HG03135 (cell line): ENCODE data around the gene TRIM6.
"Not testable (repeated sequence)": the region's sequence is repeated elsewhere in the genome, so short reads cannot be mapped to it uniquely, and the experiment has no call there.

ENCODE experiments used
- ATAC-seq: cut with Tn5 transposase; IDR thresholded peaks from one replicate; pipeline ENCODE4 v1.9.1; 2021; ENCODE audit warnings: mild to moderate bottlenecking, moderate library complexity; ENCODE audit not compliant: unreplicated experiment

The TRIM6 gene, protein sequence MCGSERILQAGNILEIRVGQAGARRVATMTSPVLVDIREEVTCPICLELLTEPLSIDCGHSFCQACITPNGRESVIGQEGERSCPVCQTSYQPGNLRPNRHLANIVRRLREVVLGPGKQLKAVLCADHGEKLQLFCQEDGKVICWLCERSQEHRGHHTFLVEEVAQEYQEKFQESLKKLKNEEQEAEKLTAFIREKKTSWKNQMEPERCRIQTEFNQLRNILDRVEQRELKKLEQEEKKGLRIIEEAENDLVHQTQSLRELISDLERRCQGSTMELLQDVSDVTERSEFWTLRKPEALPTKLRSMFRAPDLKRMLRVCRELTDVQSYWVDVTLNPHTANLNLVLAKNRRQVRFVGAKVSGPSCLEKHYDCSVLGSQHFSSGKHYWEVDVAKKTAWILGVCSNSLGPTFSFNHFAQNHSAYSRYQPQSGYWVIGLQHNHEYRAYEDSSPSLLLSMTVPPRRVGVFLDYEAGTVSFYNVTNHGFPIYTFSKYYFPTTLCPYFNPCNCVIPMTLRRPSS

DNA sequence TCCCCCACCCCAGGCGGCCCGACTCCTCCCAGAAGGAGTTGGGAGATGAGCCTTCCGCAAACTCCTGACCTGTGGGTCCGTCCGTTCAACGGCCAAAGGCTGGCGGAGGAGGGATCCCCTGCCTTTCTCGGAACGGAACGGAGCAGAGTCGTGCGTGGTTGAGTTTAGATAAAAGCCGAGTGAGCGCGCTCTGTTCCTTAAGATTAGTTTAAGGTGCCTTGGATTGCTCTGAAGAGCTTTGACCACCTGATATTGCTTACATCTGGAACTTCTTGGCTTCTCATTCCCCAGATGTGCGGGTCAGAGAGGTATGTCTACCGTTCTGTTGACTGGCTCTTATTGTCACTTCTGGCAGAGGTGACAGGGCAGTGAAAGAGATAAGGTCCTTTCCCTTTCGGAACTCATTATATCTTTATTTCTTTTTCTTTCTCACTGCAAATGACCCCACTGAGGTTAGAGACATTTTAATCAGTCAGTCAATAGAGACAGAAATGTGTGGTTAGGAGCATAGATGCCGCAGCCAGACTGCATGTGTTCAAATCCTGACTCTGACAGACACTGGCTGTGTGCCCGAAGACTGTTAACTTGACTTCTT lies at the start of gene TRIM6:
TSS of gene TRIM6 (plus strand) at position 31 of the 595 bp plus-strand sequence. CDS start at position 292, 261 bp downstream.
- ATAC-seq: peak; percentile 48

DNA sequence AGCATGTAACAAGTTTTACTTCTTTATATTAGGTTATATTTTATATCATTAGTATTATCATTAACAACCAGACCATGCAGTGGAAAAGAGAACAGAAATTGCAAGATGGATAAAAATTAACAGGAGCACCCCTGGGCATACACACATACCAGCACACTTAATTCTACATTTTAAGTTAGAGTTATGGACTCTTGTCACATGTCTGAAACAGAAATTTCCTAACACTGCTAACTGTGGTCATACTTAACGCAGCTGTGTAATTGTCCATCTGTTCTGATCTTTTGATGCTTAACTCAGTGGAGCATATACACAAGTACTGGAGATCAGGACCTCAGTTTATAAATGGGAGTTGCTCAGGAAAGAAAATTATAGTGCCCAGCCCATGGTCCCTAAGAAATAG lies 48.5 kb upstream of the TRIM6 start:
- ATAC-seq: peak; percentile 63

DNA sequence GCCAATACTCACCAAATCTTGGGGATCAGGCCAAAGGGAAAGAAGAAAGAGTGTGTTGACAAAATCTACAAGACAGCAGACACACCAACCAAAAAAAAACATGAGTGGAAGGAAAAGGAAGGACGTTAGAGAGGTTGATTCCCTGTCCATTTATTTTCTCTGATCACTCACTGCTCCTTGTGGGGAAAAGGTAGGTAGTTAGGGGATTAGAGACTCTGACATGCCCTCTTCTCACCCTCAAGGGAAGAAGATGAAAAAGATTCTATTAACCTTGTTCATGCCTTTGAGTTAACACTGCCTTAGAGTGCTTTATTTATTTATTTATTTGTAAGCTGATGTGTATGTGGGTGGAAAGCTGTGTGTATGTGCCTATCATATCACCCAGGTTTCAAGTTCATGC lies 48.0 kb upstream of the TRIM6 start, which contains the start of gene OR52H1:
TSS of gene OR52H1 (minus strand) at position 101 of the 400 bp plus-strand sequence. CDS start 3,035 bp downstream, outside the sequence.
- no peak for ATAC-seq

DNA sequence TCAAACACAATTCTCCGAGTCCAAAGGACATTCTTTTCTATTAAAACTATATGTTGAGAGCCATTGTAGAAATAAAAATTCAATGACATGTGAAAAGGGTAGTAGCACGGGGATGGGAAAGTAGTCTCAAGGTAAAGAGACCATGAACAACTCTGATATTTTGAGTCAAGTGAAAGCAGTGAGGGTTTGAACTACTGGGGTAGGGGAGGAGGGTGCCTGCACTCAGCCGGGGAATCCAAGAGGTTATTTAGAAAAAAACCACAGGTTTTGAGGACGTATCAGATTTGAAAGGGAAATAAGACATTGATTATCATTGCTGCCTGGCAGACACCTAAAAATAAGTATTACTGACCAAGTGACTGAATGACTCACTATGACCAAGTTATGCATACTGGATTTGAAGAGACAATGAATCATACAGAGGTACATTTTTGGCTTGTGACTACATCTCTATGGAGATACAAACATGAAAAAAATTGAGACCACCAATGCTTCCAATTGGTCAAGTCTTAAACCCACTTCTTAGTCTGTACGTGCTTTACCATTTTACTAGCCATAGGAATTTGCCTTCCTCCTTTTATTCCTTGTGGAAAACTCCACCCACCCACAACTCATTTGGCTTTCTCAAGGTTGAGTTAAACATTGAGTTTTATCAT lies 45.9 kb upstream of the TRIM6 start:
- peak; percentile 57 for ATAC-seq

DNA sequence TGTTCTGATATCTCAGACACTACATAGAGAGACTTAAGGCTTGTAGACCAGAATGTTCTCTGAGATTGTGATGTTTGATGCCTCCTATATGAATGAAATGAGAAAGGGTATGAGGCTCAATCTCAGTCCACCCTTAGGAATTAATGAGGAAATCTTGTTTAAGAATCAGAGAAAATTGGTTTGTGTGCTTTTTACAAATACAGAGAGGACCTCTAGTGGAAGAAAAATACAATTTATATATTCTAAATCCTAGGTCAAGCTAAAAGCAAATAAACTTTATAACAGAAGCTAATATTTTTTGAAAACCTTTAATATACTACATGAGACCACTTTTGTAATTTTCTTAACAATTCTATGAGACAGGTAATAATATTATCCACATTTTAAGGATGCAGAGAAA lies 43.1 kb upstream of the TRIM6 start:
- ATAC-seq: no peak

DNA sequence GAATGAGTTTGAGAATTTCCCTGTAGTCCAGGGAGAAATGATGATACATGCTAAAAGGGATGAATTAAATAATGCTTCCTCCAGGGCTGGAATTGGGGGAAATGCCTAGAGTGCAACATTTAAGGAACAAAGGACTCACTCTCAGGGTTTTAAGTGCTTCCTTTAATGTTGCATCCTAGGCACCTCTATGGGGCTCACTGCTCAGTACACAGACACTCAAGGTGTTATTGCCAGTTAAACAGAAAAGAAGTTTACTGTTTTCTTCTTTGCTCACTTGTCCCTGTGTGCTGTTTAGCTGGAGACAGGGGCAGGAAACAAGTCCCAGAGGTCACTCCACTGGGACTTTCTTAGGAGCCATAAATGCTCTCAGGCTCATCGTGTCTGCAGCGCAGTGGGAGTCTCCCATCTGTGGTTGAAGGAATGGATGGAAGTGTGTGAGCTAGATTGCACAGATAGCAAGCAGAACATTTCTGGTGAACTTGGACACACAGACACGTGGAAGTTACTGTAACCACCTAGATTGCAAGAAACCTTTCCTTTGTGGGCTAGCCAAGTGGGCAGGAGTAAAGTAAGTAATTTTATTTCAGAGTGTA lies 39.7 kb upstream of the TRIM6 start:
- ATAC-seq: no peak

DNA sequence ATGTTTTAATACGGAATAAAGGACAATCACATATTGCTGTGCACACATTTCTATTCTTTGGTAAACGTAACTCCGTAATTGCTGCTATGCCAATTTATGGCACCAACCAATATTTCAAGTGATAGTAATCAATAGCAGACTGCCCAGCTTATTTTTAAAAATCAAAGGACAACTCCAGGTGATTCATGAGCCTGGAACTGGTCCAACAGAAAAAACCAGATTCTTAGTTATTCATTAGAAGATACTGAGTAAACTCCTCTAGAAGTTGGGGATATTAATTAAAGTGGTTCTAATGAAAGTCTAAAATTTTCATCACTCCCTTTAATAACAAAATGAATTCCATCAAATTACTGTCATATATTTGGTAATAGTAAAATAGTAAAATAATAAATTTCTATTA lies 38.7 kb upstream of the TRIM6 start:
- no peak for ATAC-seq

DNA sequence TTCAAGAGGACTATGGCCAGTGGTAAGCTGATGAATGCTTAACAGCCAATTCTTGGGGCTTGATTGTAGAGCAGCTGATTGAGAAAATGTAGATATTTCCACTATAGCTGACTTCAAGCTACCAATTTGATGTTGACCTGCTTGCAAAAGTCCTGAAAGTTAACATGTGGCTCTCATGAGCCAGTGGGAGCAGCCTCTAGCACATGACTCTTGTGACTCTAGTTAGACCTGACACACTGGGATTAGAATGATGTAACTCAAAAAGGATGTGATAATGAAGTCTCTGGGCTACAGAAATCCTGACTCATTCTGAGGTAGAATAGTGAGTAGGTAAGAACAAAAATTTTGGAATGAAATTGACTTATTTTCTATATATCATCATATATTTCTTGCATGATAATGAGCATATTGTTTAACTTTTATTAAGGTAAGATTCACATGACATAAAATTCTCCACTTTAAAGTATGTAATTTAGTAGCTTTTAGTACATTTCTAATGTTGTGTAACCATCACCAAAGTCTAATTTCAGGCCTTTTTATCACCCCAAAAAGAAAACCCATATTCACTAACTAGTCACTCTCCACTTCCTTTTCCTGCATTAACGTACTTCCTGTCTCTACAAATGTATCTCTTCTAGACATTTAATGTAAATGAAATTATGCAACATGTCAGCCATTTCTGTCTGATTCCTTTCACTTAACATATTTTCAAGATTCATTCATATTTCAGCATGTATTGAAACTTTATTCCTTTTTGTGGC lies 32.0 kb upstream of the TRIM6 start:
- ATAC-seq: no peak

DNA sequence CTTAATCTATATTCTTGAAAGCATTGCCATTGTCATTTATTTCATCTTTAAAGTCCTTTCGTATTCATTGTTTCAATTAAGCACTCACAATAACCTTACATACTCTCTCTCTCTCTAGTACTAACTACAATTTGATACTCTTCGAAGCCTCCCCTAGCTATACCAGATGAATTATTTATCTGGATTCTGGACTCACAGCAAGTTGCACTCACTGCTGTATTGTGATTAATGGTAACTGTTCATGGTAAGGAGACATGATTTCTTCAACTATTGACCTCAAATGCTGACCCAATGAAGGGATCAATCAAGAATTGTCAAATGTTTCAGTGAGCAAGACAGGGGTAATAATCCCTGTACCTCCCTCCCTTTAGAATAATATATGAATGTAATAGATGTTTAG lies 21.8 kb upstream of the TRIM6 start:
- ATAC-seq: no peak

DNA sequence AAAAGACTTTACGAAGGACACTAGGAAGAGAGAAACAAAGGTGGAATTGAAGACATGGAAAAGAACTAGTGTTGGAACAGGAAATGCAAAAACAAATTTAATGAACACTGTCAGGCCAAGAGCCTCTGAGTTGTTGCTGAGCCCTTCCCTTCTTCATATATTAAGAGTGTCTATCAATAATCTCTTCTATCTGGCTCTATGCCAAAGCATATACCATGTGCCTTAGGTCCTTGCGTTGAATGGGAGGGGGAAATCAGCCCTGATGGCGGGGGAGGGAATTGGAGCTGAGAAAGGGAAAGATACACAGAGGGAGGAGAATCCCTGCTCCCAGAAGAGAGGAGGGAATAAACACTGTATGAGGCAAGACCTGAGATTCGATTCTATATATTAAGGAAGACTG lies 21.3 kb upstream of the TRIM6 start:
- ATAC-seq: no peak

DNA sequence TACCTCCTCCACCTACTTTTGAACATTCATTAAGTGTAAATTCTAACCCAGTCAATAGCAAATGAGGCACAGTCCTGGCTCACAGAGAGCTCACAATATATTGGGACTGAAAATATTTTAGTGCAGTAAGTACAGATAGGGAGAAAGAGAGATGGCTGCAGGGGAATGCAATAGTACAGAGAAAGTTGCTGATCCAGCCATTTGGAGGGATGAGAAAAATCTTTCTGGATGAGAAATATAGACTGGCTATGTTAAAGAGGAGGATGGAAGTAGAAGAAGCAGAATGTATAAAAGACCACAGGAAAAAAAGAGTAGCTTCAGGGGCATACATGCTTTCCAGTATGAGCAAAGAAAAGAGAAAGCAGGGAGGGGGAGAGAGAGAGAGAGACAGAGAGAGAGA lies 19.3 kb upstream of the TRIM6 start:
- ATAC-seq: no peak

DNA sequence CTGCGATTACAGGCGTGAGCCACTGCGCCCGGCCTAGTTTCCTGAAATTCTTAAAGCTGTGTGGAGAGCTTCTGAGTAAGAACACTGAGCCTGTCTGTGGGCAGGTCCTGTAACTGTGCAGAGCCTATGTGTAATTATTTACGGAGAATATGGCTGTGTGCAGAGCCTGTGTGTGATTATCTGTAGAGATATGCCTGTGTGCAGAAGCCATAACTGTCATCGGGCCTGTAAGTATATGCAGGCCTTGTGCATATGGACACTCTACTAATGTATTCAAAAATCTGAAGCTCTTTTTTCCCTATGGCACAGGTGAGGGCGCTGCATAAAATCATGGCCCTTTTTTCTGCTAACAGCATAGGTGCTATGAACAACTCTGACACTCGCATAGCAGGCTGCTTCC lies 15.9 kb upstream of the TRIM6 start, which contains the start of gene OR52B6:
TSS of gene OR52B6 (plus strand) at position 301 of the 400 bp plus-strand sequence. CDS start at position 301, 0 bp downstream.
- ATAC-seq: no peak

DNA sequence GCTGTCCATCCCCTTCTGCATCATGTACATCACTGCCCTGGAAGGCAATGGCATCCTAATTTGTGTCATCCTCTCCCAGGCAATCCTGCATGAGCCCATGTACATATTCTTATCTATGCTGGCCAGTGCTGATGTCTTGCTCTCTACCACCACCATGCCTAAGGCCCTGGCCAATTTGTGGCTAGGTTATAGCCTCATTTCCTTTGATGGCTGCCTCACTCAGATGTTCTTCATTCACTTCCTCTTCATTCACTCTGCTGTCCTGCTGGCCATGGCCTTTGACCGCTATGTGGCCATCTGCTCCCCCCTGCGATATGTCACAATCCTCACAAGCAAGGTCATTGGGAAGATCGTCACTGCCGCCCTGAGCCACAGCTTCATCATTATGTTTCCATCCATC lies 15.4 kb upstream of the TRIM6 start:
- no peak for ATAC-seq

DNA sequence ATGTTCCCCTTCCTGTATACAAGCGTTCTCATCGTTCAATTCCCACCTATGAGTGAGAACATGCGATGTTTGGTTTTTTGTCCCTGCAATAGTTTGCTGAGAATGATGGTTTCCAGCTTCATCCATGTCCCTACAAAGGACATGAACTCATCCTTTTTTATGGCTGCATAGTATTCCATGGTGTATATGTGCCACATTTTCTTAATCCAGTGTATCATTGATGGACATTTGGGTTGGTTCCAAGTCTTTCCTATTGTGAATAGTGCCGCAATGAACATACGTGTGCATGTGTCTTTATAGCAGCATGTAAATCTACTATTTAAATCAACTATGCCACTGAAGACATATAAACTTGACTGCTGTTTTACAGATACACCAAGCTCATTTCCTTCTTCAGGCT lies 12.0 kb upstream of the TRIM6 start:
- not testable (repeated sequence) for ATAC-seq

DNA sequence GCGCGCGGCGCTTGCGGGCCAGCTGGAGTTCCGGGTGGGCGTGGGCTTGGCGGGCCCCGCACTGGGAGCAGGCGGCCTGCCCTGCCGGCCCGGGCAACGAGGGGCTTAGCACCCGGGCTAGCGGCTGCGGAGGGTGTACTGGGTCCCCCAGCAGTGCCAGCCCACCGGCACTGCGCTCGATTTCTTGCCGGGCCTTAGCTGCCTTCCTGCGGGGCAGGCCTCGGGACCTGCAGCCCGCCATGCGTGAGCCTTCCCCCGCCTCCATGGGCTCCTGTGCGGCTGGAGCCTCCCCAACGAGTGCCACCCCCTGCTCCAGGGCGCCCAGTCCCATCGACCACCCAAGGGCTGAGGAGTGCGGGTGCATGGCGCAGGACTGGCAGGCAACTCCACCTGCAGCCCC lies 6.5 kb upstream of the TRIM6 start:
- ATAC-seq: not testable (repeated sequence)

DNA sequence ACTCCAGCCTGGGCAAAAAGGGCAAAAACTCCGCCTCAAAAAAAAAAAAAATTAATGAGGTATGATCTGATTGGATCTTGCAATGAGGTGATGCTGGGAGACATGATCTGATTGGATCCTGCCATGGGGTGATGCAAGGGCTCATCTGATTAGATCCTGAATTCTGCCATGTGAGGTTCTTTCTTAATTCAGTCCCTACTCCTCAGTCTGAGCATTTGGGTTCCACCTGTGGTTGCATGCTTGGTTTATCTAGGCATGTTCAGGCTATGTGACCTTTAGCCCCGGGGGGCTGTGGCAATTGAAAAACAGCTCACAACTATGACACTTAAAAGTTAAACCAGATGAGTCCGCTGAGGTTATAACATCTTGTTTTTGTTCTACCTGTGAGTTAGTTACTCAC lies 4.8 kb upstream of the TRIM6 start:
- ATAC-seq: no peak

DNA sequence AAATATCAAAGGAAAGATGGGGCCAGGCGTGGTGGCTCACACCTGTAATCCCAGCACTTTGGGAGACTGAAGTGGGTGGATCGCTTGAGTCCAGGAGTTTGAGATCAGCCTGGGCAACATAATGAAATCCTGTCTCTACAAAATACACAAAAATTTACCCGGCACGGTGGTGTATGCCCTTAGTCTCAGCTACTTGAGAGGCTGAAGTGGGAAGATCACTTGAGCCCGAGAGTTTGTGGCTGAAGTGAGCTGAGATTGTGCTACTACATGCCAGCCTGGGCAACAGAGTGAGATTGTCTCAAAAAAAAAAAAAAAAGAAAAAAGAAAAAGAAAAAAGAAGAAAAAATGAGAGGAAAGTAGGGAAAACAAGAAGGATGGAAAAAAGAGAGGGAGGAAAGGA lies 3.8 kb upstream of the TRIM6 start:
- no peak for ATAC-seq

DNA sequence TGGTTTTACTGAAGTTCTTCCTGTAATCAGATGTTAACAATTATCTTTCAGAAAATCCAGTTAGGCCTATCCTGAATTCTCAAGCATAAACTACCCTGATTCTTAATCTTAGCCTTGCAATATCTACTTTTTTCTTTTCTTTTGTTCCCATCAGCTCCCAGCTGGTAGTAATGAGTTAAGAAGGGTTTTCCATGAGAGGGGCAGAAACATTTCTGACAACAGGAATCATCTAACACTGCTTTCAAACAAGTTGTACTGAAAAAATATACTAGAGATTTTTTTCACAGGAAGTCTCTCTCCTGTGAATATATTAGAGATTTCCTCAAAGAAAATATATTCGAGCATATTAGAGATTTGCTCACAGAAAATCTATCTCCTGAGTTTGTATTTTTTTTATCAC lies 3.3 kb upstream of the TRIM6 start:
- no peak for ATAC-seq

DNA sequence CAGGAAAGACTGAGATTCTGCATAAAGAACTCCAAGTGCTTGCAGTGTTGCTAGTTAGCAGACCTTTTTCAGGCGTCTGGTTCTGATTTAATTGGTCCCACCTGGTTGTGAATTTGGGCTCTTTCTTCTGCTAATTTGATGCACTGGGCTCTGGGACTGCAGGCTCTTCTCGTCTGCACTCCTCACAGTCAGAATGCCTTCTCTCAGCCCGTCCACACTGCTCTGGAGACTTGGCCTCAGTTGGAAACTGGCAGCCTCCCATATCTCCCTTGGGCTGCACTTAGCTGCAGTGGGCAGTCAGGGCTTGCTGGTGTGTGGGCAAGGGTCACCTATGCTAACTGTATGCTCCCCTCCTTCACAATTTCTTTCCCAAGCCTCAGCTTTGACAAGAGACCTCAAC lies 1.5 kb downstream of the TRIM6 start:
- ATAC-seq: no peak

DNA sequence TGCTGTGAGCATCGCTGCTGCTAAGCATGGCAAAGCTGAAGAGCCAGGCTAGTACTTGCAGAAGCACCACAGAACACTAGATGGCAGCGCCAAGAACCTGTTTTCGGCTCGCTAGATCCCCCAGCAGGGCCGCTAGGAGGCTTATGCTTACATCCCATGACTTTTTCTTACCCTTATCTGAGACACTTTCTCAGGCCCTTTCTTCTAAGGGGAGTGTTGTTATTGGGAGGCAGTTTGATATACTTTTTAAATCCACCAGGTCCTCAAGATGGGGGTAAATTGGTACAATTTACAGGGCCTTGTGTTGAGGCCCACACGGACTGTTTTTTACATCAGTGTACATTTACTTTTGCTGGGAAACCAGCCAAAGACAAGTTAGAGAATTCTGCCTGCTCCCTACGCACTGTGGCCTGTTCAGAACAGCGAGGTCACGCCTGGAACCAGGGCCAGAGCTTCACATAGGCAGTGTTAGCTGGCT lies 4.0 kb downstream of the TRIM6 start:
- peak; percentile 88 for ATAC-seq
